ENCODE measurements around the gene ZNF277.

Gene ZNF277

GRCh38 chr7:112171673-112172072 lies 34.8 kb upstream of the ZNF277 start:
- Histone ChIP-seq H3K36me3 (ENCODE audit: insufficient read depth, low read length) (no peaks in the 10 kb centered on the region), H3K9ac (ENCODE audit: low read length) (no peak overlapping the region), H3K4me1 (ENCODE audit: insufficient read depth, low read length) (peaks cover 10% of the 10 kb centered on the region), H3K27me3 (ENCODE audit: control insufficient read depth in 1 of 2, insufficient read depth in 2 of 2, low read length in 2 of 2) (no peaks in the 10 kb centered on the region), H3K9me3 (ENCODE audit: low read length) (no peaks in the 10 kb centered on the region), H3K27ac (ENCODE audit: low read depth, low read length) (no peak overlapping the region), H3K4me3 (ENCODE audit: low read depth in 1 of 2, low read length in 2 of 2) (no peak overlapping the region)

- no peak overlapping the region for H3K9ac ChIP-seq (ENCODE audit: low read length)
- H3K27ac ChIP-seq (ENCODE audit: low read depth, low read length) = no peak overlapping the region
- no peak overlapping the region for H3K4me3 ChIP-seq (ENCODE audit: low read depth in 1 of 2, low read length in 2 of 2)
- peaks cover 10% of the 10 kb centered on the region for H3K4me1 ChIP-seq (ENCODE audit: insufficient read depth, low read length)
- no peaks in the 10 kb centered on the region for H3K9me3 ChIP-seq (ENCODE audit: low read length)
- no peaks in the 10 kb centered on the region for H3K27me3 ChIP-seq (ENCODE audit: control insufficient read depth in 1 of 2, insufficient read depth in 2 of 2, low read length in 2 of 2)
- no peaks in the 10 kb centered on the region for H3K36me3 ChIP-seq (ENCODE audit: insufficient read depth, low read length)
These were observed 33.5 kb upstream of the ZNF277 start for GRCh38 chr7:112172870-112173567.

- H3K4me3 ChIP-seq (ENCODE audit: low read depth in 1 of 2, low read length in 2 of 2) = no peak overlapping the region
These were observed 33.0 kb upstream of the ZNF277 start for GRCh38 chr7:112173568-112173905.

GRCh38 chr7:112174192-112174591 lies 32.3 kb upstream of the ZNF277 start:
- Histone ChIP-seq H3K4me3 (ENCODE audit: low read depth in 1 of 2, low read length in 2 of 2) (no peak overlapping the region), H3K27ac (ENCODE audit: low read depth, low read length) (no peak overlapping the region), H3K4me1 (ENCODE audit: insufficient read depth, low read length) (peaks cover 10% of the 10 kb centered on the region), H3K36me3 (ENCODE audit: insufficient read depth, low read length) (no peaks in the 10 kb centered on the region), H3K27me3 (ENCODE audit: control insufficient read depth in 1 of 2, insufficient read depth in 2 of 2, low read length in 2 of 2) (no peaks in the 10 kb centered on the region), H3K9ac (ENCODE audit: low read length) (no peak overlapping the region), H3K9me3 (ENCODE audit: low read length) (no peaks in the 10 kb centered on the region)

More at GRCh38 chr7:112173568-112173905, 33.0 kb upstream of the ZNF277 start:
- Histone ChIP-seq H3K27me3 (ENCODE audit: control insufficient read depth in 1 of 2, insufficient read depth in 2 of 2, low read length in 2 of 2) (no peaks in the 10 kb centered on the region), H3K4me1 (ENCODE audit: insufficient read depth, low read length) (peaks cover 10% of the 10 kb centered on the region), H3K9ac (ENCODE audit: low read length) (no peak overlapping the region), H3K36me3 (ENCODE audit: insufficient read depth, low read length) (no peaks in the 10 kb centered on the region), H3K9me3 (ENCODE audit: low read length) (no peaks in the 10 kb centered on the region), H3K27ac (ENCODE audit: low read depth, low read length) (no peak overlapping the region)

GRCh38 chr7:112176241-112176640 lies 30.3 kb upstream of the ZNF277 start:
- H3K9ac ChIP-seq (ENCODE audit: low read length) = no peak overlapping the region
- H3K36me3 ChIP-seq (ENCODE audit: insufficient read depth, low read length) = no peaks in the 10 kb centered on the region
- H3K9me3 ChIP-seq (ENCODE audit: low read length) = no peaks in the 10 kb centered on the region
- peaks cover 15% of the 10 kb centered on the region for H3K4me1 ChIP-seq (ENCODE audit: insufficient read depth, low read length)
- H3K27me3 ChIP-seq (ENCODE audit: control insufficient read depth in 1 of 2, insufficient read depth in 2 of 2, low read length in 2 of 2) = no peaks in the 10 kb centered on the region
- H3K27ac ChIP-seq (ENCODE audit: low read depth, low read length) = no peak overlapping the region
- H3K4me3 ChIP-seq (ENCODE audit: low read depth in 1 of 2, low read length in 2 of 2) = no peak overlapping the region

- H3K27ac ChIP-seq (ENCODE audit: low read depth, low read length) = no peak overlapping the region
- H3K4me1 ChIP-seq (ENCODE audit: insufficient read depth, low read length) = peaks cover 15% of the 10 kb centered on the region
These were observed 29.6 kb upstream of the ZNF277 start for GRCh38 chr7:112176693-112177415.

GRCh38 chr7:112180223-112180622 lies 26.3 kb upstream of the ZNF277 start:
- H3K36me3 ChIP-seq (ENCODE audit: insufficient read depth, low read length) = no peaks in the 10 kb centered on the region
- H3K9me3 ChIP-seq (ENCODE audit: low read length) = no peaks in the 10 kb centered on the region
- no peaks in the 10 kb centered on the region for H3K27me3 ChIP-seq (ENCODE audit: control insufficient read depth in 1 of 2, insufficient read depth in 2 of 2, low read length in 2 of 2)
- peak overlapping the region in 1 of 2 donors; percentile 8 for H3K4me3 ChIP-seq (ENCODE audit: low read depth in 1 of 2, low read length in 2 of 2)
- H3K27ac ChIP-seq (ENCODE audit: low read depth, low read length) = no peak overlapping the region
- H3K9ac ChIP-seq (ENCODE audit: low read length) = no peak overlapping the region
- peaks cover 23% of the 10 kb centered on the region for H3K4me1 ChIP-seq (ENCODE audit: insufficient read depth, low read length)

More at GRCh38 chr7:112176693-112177415, 29.6 kb upstream of the ZNF277 start:
- H3K4me3 ChIP-seq (ENCODE audit: low read depth in 1 of 2, low read length in 2 of 2) = no peak overlapping the region
- no peaks in the 10 kb centered on the region for H3K27me3 ChIP-seq (ENCODE audit: control insufficient read depth in 1 of 2, insufficient read depth in 2 of 2, low read length in 2 of 2)
- H3K9me3 ChIP-seq (ENCODE audit: low read length) = no peaks in the 10 kb centered on the region
- no peaks in the 10 kb centered on the region for H3K36me3 ChIP-seq (ENCODE audit: insufficient read depth, low read length)
- no peak overlapping the region for H3K9ac ChIP-seq (ENCODE audit: low read length)

GRCh38 chr7:112182749-112183148 lies 23.7 kb upstream of the ZNF277 start:
- H3K4me3 ChIP-seq (ENCODE audit: low read depth in 1 of 2, low read length in 2 of 2) = no peak overlapping the region
- H3K4me1 ChIP-seq (ENCODE audit: insufficient read depth, low read length) = peaks cover 31% of the 10 kb centered on the region
- no peaks in the 10 kb centered on the region for H3K27me3 ChIP-seq (ENCODE audit: control insufficient read depth in 1 of 2, insufficient read depth in 2 of 2, low read length in 2 of 2)
- no peaks in the 10 kb centered on the region for H3K36me3 ChIP-seq (ENCODE audit: insufficient read depth, low read length)
- no peak overlapping the region for H3K9ac ChIP-seq (ENCODE audit: low read length)
- H3K9me3 ChIP-seq (ENCODE audit: low read length) = no peaks in the 10 kb centered on the region
- no peak overlapping the region for H3K27ac ChIP-seq (ENCODE audit: low read depth, low read length)

GRCh38 chr7:112183266-112183665 lies 23.2 kb upstream of the ZNF277 start:
- Histone ChIP-seq H3K4me1 (ENCODE audit: insufficient read depth, low read length) (peaks cover 31% of the 10 kb centered on the region), H3K27me3 (ENCODE audit: control insufficient read depth in 1 of 2, insufficient read depth in 2 of 2, low read length in 2 of 2) (no peaks in the 10 kb centered on the region), H3K27ac (ENCODE audit: low read depth, low read length) (no peak overlapping the region), H3K36me3 (ENCODE audit: insufficient read depth, low read length) (no peaks in the 10 kb centered on the region), H3K9me3 (ENCODE audit: low read length) (no peaks in the 10 kb centered on the region), H3K4me3 (ENCODE audit: low read depth in 1 of 2, low read length in 2 of 2) (no peak overlapping the region), H3K9ac (ENCODE audit: low read length) (no peak overlapping the region)

GRCh38 chr7:112184455-112184854 lies 22.0 kb upstream of the ZNF277 start:
- Histone ChIP-seq H3K36me3 (ENCODE audit: insufficient read depth, low read length) (no peaks in the 10 kb centered on the region), H3K27ac (ENCODE audit: low read depth, low read length) (no peak overlapping the region), H3K4me3 (ENCODE audit: low read depth in 1 of 2, low read length in 2 of 2) (no peak overlapping the region), H3K4me1 (ENCODE audit: insufficient read depth, low read length) (peaks cover 31% of the 10 kb centered on the region), H3K27me3 (ENCODE audit: control insufficient read depth in 1 of 2, insufficient read depth in 2 of 2, low read length in 2 of 2) (no peaks in the 10 kb centered on the region), H3K9ac (ENCODE audit: low read length) (no peak overlapping the region), H3K9me3 (ENCODE audit: low read length) (no peaks in the 10 kb centered on the region)

- no peaks in the 10 kb centered on the region for H3K9me3 ChIP-seq (ENCODE audit: low read length)
- no peak overlapping the region for H3K4me3 ChIP-seq (ENCODE audit: low read depth in 1 of 2, low read length in 2 of 2)
- no peaks in the 10 kb centered on the region for H3K27me3 ChIP-seq (ENCODE audit: control insufficient read depth in 1 of 2, insufficient read depth in 2 of 2, low read length in 2 of 2)
- no peak overlapping the region for H3K27ac ChIP-seq (ENCODE audit: low read depth, low read length)
- H3K9ac ChIP-seq (ENCODE audit: low read length) = no peak overlapping the region
- peaks cover 31% of the 10 kb centered on the region for H3K4me1 ChIP-seq (ENCODE audit: insufficient read depth, low read length)
- H3K36me3 ChIP-seq (ENCODE audit: insufficient read depth, low read length) = no peaks in the 10 kb centered on the region
These were observed 21.3 kb upstream of the ZNF277 start for GRCh38 chr7:112185005-112185834.

Data from muscle layer of colon (tissue), 2 donors.